Mucosa of descending colon (tissue), 3 donors: Measurements from ENCODE around the gene PSMA7. TPM values are rescaled to one million over a fixed set of nuclear protein-coding genes. Genes with fewer than 3 reads are reported as not detected.

Source experiments
- ATAC-seq: fragments of 200-7000 bp; cut with Tn5 transposase; one replicate; pipeline ENCODE4 v1.9.1; 2020; ENCODE audit warnings: mild to moderate bottlenecking, moderate library complexity
- DNase-seq, 3 donors: peaks; one replicate each; pipeline ENCODE4 v3.0.0-alpha.2; 2020
- H3K36me3 ChIP-seq: fragments of 200-600 bp; one replicate; pipeline ENCODE4 v1.8.0; 2021; ENCODE audit warnings: low read depth, mild to moderate bottlenecking
- H3K4me1 ChIP-seq: fragments of 200-600 bp; one replicate; pipeline ENCODE4 v1.8.0; 2021; ENCODE audit warnings: low read depth, mild to moderate bottlenecking
- H3K4me3 ChIP-seq: fragments of 200-600 bp; one replicate; pipeline ENCODE4 v1.8.0; 2021; ENCODE audit warnings: mild to moderate bottlenecking
- H3K9me3 ChIP-seq: fragments of 200-600 bp; one replicate; pipeline ENCODE4 v1.8.0; 2021; ENCODE audit warnings: mild to moderate bottlenecking
- CTCF ChIP-seq: fragments of 200-600 bp; IDR thresholded peaks from one replicate; pipeline ENCODE4 v1.8.0; 2022; ENCODE audit warnings: antibody characterized with exemption, mild to moderate bottlenecking
- intact Hi-C, 2 donors: fragments of 100-400 bp; cut with DNase I in 1 of 2; cut with micrococcal nuclease in 1 of 2; formaldehyde crosslinking; loops; one replicate each; pipeline versions ENCODE4 v1.11.0 to v1.11.1; 2022; cut with DNase I, micrococcal nuclease
- total RNA-seq, 3 donors: library from RNA; stranded (reverse); fragmentation: NEBNext Ultra II Directional in 2 of 3; extraction: Animal tissue kit (Norgen Biotek cat#: 25700) in 2 of 3; gene quantifications; one replicate each; pipeline versions ENCODE4 v1.2.1 to v1.2.4, GENCODE V29; 2021 to 2023
- donor health status: DM: no; HTN: no; CAD: no; lungs with moderate emphysema.
- donor health status: DM: no; HTN: no; CAD: no.
- donor health status: DM: no; HTN: yes; CAD: no.

The PSMA7 gene
- total RNA-seq, 3 donors from 2014 or later, result 129 to 197 (median 194) TPM

GRCh38 chr20:62137478-62138203, 5.6 kb downstream of the PSMA7 start:
- Histone ChIP-seq H3K36me3 (peaks cover 7% of the 10 kb centered on the region), H3K9me3 (no peaks in the 10 kb centered on the region), H3K4me3 (no peak overlapping the region), H3K4me1 (peaks cover 12% of the 10 kb centered on the region)
- intact Hi-C loops, result no loop called here
- DNase-seq (no peak), ATAC-seq (no peak)
- TF ChIP-seq CTCF, result no peak

- no peak for TF ChIP-seq CTCF
- Histone ChIP-seq H3K9me3 (no peaks in the 10 kb centered on the region), H3K36me3 (peaks cover 7% of the 10 kb centered on the region), H3K4me1 (peaks cover 12% of the 10 kb centered on the region), H3K4me3 (no peak overlapping the region)
- ATAC-seq (no peak), DNase-seq (no peak)
- intact Hi-C loops, result no loop called here
These were observed 6.2 kb downstream of the PSMA7 start for GRCh38 chr20:62137092-62137384.

- H3K9me3 ChIP-seq, result no peaks in the 10 kb centered on the region
- TF ChIP-seq CTCF, result peak; percentile 61
- ATAC-seq, result peak; percentile 75
These were observed 6.7 kb downstream of the PSMA7 start for GRCh38 chr20:62136283-62137091.

GRCh38 chr20:62135573-62136266, 7.5 kb downstream of the PSMA7 start:
- H3K4me1 ChIP-seq, result peaks cover under 1% of the 10 kb centered on the region
- intact Hi-C loops, result no loop called here
- DNase-seq, result no peak
- no peak for TF ChIP-seq CTCF
- no peak overlapping the region for H3K4me3 ChIP-seq
- H3K36me3 ChIP-seq, result peaks cover 15% of the 10 kb centered on the region
- no peak for ATAC-seq
- no peaks in the 10 kb centered on the region for H3K9me3 ChIP-seq

More at GRCh38 chr20:62136283-62137091, 6.7 kb downstream of the PSMA7 start:
- peak in 2 of 3 donors; percentile 82 to 89 for DNase-seq
- Histone ChIP-seq H3K4me1 (peaks cover 8% of the 10 kb centered on the region), H3K4me3 (no peak overlapping the region), H3K36me3 (peaks cover 12% of the 10 kb centered on the region)
- intact Hi-C loops, result no loop called here

- no peak for TF ChIP-seq CTCF
- H3K36me3 ChIP-seq, result peaks cover 15% of the 10 kb centered on the region
- no peaks in the 10 kb centered on the region for H3K4me1 ChIP-seq
- intact Hi-C loops, result no loop called here
- no peak overlapping the region for H3K4me3 ChIP-seq
- ATAC-seq (no peak), DNase-seq (no peak)
- H3K9me3 ChIP-seq, result no peaks in the 10 kb centered on the region
These were observed 8.4 kb downstream of the PSMA7 start for GRCh38 chr20:62134735-62135231.
